Dedifferentiated amniotic fluid mesenchymal stem cell (primary cell): ENCODE measurements around the gene STK38L.
A peak's percentile ranks its signal among the peaks of the same experiment; 100 is the strongest.

Source experiments
- DNase-seq: peaks from one replicate; pipeline ENCODE4 v3.0.0-alpha.2; 2016; ENCODE audit errors: extremely low spot score

The STK38L gene

DNA sequence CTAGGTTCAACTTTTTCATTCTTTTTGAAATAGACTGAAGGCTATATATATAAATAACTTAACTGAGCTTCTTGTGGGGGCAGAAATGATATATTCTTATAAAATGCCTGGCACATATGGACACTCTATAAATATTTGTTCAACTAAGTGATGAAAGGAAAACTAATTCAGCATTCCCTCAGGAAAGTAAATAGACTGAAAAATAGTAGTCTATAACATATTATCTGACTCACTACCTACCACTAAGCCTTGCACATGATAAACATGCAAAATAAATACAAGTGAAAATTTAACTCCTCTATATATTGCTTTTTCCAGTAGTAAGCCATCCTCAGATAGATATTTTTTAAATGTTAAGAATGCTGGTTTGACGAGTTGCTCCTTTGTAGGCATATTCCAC is 72.9 kb downstream of the STK38L start:
- DNase-seq: no peak

DNA sequence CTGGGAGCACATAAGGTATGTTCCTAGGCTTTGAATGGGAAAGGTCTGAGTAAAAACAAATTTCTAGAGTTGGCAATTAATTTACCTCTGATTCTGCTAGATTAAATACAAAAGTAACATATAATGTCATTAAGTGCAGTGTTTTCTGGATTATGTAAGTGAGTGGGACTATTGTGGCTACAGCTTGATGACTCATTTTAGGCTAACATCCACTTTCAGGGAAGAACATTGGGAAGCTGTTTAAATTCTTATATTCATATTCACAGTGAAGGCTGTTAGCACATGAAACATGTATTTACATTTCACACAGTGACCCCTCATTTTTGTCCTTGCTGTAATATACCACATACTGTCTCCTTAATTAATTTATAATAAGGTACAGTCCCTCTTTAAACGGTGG is 75.3 kb downstream of the STK38L start:
- DNase-seq: peak; percentile 43

DNA sequence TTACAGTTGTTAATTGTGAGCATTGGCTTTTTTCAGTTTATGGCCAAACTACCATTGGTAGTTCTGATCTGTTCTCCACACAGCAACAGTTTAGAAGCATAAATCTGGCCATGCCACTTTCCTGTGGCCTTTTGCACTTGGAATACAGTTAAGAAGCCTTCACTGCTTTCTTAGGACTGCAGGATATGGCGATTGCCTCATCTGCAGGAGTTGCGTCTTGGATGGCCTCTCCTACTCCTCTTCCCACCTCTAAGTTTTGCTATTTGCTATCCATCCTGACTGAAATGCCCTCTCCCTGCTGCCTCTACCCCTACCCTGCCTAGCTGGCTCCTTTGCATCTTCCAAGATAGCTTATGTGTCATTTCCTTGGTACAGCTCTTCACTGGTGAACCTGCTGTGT is 75.8 kb downstream of the STK38L start:
- no peak for DNase-seq

DNA sequence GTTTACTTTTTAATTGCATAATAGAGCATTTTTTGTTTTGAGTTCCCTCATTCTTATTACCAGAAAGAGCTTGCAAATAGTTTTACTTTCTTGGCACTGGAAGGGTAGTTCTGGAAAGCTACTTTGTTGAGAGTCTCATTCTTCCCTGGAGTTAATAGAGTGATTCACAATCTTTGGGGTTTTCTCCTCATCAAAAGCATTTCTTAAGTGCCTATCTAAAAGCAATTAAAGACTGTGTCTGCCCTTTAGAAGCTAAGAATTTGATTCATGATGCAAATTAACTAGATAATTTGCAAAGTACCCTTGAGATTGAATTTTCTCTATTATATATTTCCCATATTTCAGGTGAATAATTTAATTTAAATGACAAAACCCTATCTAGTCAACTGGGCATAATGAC is 80.4 kb downstream of the STK38L start:
- DNase-seq: no peak

DNA sequence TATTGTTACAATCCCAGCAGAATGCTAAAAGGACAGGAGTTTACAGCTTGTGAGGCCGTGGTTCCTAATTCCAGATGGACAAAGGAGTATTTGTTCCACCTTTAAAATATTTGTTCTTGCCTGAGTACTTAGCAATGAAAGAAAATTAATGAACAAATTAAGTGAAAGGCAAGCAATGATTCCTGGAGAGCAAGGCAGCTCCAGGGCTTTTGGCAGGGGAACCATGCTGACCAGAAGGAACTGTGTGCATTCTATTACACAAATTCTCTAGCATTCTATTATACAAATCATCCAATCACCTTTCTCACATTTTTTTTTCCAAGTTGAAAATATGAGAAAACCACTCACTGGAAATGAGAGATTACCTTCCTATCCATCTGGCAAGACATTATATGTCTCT is 86.8 kb downstream of the STK38L start:
- no peak for DNase-seq

DNA sequence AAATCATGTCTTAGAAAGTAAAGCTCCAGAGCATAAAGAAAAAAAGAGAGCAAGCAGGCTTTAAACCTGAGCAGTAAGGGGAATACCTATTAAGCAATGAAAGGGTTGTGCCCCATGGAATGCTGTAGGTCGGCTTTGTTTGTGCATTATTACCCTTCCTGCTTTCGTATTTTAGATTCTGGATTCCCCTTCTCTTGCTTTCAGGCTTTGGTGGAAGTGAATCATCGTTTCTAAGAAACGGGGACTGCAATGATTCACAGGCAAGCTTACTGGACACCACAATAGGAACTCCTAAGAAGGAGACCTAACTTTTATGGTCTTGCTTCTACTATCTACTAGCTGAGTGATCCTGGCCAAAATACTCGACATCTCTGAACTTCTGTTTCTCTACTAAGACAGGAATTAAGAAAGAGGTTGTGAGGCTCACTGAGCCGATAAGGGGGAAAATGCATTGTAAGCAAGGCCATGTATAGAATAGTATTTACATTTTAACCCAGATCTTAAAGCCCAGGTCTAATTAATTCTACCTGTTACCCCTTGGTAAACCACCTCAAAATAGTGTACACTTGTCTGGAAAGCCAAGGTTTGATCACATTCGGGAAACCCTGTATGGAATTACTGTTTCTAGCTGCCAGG is 87.3 kb downstream of the STK38L start:
- DNase-seq: peak; percentile 70

DNA sequence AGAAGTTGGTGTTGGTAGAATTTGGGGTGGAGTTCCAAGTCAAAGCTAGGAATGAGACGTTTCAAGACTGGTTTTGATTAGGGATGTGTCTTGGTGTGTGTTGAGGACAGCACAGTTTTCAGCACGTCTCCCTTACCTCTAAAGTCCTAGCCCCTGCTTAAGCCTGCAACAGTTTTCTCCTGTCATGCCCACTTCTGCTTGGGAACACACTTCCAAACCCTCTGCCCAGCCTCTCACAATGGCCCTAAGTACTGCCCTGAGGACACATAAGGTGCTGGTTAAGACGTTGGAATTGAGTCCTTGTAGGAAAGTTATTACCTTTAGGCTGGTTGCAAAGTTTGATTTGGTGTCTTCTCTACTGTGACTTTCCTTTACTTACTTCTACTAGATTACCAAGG is 87.8 kb downstream of the STK38L start:
- DNase-seq: no peak

DNA sequence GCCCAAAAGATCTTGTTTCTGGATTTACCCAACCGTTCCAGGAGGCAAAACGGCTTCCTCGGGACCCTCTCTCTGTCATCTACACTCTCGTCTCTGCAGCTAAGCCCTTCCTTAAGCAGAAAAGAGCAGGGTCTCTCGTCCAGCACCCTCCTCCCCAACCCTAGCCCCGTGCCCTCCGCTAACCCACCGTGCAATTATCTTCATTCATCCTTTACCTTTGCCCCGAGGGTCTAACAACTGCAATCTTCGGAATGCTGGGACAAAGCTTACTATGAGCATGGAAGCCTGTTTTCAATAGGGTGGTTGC is 88.3 kb downstream of the STK38L start:
- DNase-seq: no peak

DNA sequence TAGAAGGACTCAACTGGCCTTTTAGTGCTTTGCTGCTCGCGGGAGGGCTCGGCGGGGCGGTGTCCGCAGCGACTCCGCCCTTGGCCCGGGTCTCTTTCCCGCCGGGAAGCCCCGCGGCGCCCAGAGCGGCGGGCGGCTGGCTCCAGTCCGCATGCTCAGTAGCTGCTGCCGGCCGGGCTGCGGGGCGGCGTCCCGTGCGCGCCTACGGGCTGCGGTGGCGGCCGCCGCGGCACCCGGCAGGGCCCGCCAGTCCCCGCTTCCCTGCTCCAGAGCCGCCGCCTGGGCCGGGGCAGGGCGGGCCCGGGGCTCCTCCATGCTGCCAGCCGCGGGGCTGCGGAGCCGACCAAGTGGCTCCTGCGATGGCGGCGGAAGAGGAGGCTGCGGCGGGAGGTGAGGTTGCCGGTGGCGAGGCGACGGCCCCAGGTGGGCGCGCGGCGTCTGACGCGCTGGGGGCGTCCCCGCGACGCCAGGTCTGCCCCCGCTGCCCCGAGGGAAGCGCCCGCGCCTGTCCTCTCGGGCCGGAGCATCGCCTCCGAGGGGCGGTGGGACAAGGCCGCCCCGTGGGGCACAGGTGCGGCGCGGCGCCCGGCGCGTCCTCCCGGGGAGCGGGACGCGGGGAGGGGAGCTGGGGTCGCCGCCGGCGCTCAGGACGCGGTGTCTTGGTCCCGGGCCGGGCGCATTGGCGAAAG is 88.8 kb downstream of the STK38L start, which contains the start of gene BMAL2:
TSS of gene BMAL2 (plus strand) at position 123 of the 689 bp plus-strand sequence. CDS start at position 360, 237 bp downstream.
- DNase-seq: no peak

DNA sequence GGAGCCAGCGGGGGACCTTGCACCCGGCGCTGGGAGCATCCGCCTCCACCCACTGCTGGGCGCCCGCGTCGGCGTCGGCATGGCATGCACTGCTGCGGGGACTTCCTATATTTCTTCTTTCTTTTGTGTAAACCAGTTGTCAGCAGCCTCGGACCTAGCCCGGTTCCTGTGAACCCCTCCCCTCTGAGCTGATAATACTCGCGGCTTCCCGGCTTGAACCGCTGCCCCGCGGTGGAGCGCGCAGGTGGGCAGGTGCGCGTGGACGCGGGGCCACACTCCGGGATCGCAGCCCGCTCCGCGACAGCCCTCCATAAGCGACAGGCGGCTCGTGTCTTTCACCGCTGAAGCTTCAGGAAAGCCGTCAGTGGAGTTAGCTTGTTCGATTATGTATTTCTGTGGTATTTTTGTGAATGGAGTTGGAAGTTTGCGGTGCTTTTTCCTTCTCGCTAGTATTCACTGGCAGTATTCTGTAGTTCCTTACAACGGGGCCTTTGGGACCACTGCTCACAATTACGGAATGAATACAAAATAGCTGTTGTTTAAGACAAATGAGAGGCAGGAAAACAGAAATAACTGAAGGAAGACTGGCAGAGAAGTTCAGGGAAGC is 89.4 kb downstream of the STK38L start:
- DNase-seq: no peak

DNA sequence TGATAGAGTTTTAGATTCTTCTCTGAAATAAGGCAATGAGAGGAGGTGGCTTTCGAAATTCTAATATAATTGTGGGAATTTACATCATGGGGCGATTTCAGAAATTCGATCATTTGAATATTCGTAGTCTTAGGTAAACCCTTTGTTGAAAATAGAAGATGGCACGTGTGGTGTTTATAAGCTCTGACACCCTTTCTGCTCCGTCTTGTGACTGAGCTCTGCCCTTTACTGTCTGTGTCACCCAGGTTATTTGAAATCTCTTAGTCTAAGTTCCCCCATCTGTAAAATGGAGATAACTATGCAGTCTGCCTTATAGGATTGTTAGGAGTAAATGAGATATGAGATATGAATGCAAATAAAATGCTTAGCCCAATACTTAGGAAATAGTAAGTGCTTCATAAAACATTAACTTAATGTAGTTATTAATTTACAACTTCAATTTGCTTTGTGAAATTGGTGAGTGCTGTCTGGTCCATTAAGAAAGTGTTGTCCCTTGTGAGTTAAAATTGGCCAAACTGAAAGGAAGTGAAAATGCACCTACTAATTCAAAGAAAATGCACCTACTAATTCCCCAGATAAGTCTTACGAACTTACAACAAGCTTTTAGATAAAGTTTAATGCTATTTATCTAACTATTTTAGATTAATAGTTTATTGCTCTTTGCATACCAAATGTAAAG is 90.1 kb downstream of the STK38L start:
- DNase-seq: no peak

DNA sequence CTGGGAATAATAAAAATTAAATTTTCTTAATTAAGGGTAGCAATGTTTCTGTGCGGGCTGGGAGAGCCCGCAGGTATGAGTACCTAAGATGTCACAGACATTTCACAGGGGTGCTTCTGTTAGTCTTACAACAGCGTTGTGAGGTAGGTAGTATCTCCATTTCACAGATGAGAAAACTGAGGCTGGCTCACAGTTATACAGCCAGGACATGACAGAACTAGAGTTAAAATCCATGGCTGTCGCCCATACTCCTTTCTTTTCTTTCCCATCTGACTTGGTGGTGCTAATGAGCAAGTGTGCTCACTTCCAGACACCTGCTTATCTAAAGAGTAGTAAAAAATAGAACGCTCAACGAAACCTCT is 90.6 kb downstream of the STK38L start:
- no peak for DNase-seq

DNA sequence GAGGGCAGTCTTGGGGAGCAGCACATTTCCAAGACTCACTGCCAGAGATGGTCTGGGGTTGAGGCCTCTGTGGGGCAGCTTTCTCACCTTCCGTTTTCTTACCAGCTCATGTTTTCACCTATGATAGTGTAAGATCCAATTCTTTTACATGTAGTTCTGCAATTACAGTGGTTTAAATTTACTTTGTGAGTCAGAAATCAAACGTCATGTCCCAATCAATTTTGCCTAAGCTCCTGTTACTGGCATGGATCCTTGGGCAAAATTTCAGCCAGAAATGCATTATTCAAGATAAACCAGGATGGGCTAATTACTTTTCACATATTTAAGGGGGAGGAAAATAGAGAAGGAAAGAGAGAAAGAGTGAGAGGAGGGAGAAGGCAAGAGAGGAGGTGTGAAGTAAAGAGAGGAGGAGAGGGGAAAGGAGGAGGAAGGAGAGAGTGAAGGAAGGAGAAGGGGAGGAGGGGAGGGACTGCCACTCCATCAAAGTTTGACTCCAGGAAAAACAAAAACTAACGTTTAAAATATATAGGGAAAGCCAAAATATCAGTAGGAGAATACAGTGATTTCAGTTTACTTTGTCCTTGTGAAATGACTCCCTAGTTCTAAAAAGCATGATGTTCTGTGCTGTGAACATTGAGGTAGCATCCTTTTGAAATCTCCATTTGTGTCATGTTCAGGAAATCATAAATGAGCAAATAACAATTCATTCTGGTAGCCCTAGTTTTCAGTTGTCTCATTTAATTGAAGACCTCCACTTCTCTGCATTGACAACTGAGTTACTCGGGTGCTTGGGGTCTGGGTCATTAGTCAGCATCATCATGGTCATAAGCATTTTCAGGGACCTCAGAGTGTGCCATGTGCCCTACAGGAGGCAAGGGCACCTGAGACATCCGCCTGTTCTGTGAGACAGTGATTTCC is 91.5 kb downstream of the STK38L start:
- no peak for DNase-seq

DNA sequence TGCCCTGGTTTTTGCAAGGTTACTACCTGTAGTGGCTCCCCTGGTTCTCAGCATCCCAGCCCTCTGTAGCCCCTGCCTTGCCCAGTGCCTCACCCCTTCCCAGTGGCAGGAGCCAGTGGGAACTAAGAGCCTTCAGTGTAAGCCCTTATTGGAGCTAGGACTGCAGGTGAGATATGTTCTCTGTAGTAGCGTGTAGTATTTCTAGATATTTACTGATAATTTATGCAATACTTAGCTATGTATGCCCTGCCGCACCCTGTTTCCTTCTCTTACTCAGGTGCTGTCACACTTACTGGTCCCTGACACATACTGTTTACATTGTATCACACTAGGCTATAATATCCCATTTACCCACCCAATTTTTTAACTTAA is 92.2 kb downstream of the STK38L start:
- no peak for DNase-seq

DNA sequence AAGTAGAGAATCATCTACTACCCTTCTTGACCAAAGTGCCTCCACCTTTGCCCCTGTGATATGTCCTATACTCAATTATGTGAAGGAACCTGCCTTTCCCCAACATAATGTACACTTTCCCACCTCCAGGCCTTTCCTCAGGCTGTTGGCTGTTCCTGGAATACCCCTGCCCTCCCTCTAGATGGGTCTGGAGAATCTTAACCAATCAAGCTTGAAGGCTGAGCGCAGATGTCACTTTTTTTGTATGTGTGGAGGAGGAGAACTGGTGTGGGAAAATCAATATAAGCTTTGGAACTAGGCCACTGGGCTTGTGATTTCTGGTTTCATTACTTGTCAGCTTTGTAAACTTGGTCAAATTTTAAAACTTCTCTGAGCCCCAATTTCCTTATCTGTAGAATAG is 93.3 kb downstream of the STK38L start:
- no peak for DNase-seq

DNA sequence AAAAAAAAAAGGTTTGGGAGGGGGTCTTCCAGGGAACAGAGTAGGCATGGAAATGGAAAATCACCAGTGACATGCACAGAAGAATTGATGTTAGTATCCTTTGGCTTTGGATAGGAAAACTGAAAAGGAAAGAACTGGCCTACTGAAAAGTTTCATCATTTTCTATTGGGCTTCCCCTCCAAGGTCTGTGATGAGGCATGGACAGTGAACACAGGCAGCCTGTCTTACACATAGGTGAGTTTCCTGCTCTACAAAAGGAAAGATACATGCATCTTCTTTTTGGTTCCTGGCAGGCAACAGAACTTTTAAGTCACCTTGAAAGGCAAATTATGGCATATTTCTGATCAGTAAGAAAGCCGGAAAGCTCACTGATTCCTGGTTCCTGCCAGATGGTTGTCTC is 94.4 kb downstream of the STK38L start:
- DNase-seq: no peak

DNA sequence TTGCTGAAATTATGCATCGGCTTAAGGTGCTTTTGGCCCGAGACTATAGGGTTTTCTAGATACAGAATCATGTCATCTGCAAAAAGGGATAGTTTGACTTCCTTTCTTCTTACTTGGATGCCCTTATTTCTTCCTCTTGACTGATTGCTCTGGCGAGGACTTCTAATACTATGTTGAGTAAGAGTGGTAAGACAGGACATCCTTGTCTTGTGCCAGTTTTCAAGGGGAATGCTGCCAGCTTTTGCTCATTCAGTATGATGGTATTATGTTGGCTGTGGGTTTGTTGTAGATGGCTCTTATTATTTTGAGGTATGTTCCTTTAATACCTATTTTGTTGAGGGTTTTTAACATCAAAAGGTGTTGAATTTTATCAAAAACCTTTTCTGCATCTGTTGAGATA is 96.9 kb downstream of the STK38L start:
- DNase-seq: no peak

DNA sequence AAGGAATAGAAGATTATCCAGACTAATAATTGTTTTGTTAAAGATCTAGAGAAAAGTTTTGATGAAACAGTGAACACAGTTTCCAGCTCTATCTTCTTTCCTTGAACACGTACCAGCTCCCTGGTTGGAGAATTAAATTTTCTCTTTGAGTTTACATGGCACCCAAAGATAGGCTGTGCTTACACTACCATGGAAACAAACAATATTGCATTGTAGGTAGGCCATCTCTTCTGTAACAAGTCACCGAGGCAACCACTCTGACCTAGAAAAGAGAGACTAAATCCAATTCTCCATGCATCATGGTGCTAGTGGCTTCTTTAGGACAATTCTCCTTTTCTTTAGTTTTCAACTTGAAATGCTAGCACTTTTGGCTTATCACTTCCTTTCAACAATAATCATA is 98.5 kb downstream of the STK38L start:
- no peak for DNase-seq

DNA sequence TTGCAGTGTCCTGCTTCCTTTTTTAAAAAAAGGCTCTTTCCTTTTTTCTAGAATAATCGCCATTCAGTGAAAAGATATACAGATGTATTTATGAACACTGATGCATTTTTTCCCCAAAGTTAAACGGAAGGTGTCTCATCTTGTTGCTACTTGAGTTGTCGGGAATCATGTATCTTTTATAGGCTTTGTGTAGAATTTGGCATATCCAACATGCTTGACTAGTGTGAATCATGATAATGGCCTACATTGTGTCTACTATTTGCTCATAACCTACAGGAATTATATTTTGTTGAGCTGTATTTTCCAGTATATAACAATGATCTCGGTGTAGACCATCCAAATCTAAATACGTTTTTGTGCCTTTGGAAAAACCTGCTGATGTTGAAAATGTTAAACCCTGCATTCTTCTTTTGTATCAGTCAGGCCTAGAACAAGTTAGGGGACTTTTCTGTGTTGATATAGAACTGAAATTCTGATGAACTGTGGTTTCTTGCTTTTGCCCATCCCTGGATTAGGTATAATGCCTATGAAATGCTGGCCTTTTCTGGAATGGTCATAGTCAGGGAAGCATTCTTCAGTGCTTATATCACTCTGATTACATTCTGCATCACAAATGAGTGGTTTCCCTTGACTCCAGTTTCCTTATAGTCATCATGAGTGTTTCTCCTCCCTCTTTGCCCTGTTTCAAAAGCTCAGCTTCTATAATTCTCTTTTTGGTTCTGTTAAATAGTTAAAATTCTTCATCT is 99.3 kb downstream of the STK38L start:
- peak; percentile 94 for DNase-seq

DNA sequence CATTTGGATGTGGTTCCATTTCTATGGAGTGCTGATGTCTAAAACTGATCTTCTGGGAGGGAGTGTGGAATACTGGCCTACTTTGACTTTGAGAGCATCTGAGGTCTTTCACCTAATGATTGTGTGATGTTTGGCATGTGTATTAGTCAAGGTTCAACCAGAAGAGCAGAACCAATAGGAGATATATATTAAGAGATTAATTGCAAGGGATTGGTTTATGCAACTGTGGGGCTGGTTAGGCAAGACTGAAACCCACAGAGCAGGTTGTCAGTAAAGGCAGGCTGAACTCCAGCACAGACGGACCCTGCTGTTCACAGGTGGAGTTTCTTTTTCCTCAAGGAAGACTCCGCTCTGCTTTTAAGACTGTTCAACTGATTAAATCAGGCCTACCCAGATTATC is 100.2 kb downstream of the STK38L start:
- DNase-seq: no peak

DNA sequence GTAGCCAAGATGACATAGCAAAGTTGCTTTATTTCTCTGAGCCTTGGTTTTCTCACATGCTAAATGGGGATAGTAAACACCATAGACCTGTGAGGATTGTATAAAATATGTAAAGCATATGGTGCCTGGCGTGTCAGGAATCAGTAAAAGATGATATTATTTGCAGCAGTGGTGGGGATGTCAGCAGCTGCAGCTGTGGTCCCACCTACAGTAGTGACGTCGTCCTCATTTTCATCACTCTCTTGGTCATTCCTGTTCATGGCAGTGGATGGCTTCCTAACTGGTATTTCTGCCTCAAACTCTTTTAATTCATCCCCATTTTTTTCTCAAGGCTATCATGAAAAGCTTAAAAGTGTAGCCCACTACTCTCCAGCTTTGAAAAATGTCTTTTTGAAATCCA is 100.7 kb downstream of the STK38L start:
- no peak for DNase-seq
